Brain microvascular endothelial cell (primary cell): ENCODE data around the gene GPRC6A.

Source experiments
- DNase-seq: peaks from one replicate; pipeline ENCODE4 v3.0.0-alpha.2; 2020
- H3K27ac ChIP-seq: fragments of 250-450 bp; sonication (Bioruptor Pico); 2 replicates; pipeline ENCODE4 v1.5.1; 2020; ENCODE audit warnings: mild to moderate bottlenecking, moderate library complexity
- H3K27me3 ChIP-seq: fragments of 250-450 bp; sonication (Bioruptor Pico); replicated peaks from 2 replicates; pipeline ENCODE4 v1.5.1; 2020; ENCODE audit warnings: mild to moderate bottlenecking
- H3K36me3 ChIP-seq: fragments of 250-450 bp; sonication (Bioruptor Pico); replicated peaks from 2 replicates; pipeline ENCODE4 v1.5.1; 2020; ENCODE audit warnings: mild to moderate bottlenecking
- H3K4me3 ChIP-seq: 2 replicates; pipeline ENCODE4 v1.5.1; 2011; ENCODE audit warnings: low read depth, mild to moderate bottlenecking, control low read depth, low read length, moderate library complexity
- CTCF ChIP-seq: IDR thresholded peaks from 2 replicates; pipeline ENCODE4 v1.5.1; 2011; ENCODE audit warnings: low read depth, mild to moderate bottlenecking, moderate library complexity, low read length, control low read depth, inconsistent platforms; ENCODE audit errors: missing control alignments
- in situ Hi-C: cut with HindIII; loops from 2 replicates; pipeline ENCODE4 v1.10.0; 2017; ENCODE audit warnings: low sequenced_read_pairs, low pct_ligation_motif_present

GPRC6A gene

GRCh38 chr6:116763906-116764628, 64.8 kb downstream of the GPRC6A start:
- TF ChIP-seq CTCF = peak; percentile 41
- in situ Hi-C loops = no loop called here
- DNase-seq = peak; percentile 14
- Histone ChIP-seq H3K27me3 (no peaks in the 10 kb centered on the region), H3K36me3 (no peaks in the 10 kb centered on the region), H3K4me3 (peak overlapping the region; percentile 68), H3K27ac (no peak overlapping the region)

GRCh38 chr6:116763048-116763447, 65.8 kb downstream of the GPRC6A start:
- Histone ChIP-seq H3K27ac (no peak overlapping the region), H3K36me3 (no peaks in the 10 kb centered on the region), H3K27me3 (no peaks in the 10 kb centered on the region), H3K4me3 (no peak overlapping the region)
- no peak for TF ChIP-seq CTCF
- in situ Hi-C loops = no loop called here
- DNase-seq = no peak

DNA sequence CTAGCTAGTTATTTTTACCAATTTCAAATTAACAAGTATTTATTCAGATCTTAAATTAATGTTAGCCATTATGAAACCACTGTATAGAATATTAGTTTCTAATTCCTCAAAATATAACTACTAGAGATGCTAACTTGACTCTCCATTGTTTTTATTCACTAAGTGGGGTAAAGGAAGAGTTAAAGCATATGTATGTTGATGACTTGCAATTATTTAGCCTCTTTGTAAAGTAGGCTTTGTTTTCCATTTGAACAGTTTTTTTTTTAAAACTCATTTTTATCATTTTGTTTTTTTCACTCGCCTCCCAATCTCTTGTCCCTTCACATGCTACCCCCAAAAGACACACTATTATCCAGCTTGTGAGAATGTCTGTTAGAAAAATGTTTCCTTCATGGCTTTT, 66.6 kb downstream of the GPRC6A start:
- H3K36me3 ChIP-seq = no peaks in the 10 kb centered on the region
- DNase-seq = no peak
- H3K4me3 ChIP-seq = no peak overlapping the region
- TF ChIP-seq CTCF = no peak
- H3K27me3 ChIP-seq = no peaks in the 10 kb centered on the region
- in situ Hi-C loops = no loop called here
- H3K27ac ChIP-seq = no peak overlapping the region

DNA sequence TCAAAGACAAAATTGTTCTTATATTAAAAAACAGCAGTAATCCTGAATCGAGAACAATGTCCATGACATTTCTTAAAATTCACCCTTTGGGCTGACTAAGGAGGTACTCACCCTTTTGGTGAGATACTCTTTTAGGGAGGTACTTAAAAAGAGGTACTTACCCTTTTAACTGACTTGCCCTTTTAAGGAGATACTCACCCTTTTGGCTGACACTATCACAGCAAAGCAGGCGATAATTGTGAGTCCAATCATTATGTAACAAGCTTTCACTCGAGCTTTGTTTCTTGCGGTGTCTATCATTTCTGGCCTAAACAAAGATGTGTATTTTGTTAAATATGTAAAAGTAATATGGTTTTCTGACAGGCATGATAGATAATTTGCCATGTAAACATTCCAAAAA, 67.1 kb downstream of the GPRC6A start:
- Histone ChIP-seq H3K4me3 (no peak overlapping the region), H3K36me3 (no peaks in the 10 kb centered on the region), H3K27ac (no peak overlapping the region), H3K27me3 (no peaks in the 10 kb centered on the region)
- DNase-seq = no peak
- TF ChIP-seq CTCF = no peak
- in situ Hi-C loops = no loop called here

DNA sequence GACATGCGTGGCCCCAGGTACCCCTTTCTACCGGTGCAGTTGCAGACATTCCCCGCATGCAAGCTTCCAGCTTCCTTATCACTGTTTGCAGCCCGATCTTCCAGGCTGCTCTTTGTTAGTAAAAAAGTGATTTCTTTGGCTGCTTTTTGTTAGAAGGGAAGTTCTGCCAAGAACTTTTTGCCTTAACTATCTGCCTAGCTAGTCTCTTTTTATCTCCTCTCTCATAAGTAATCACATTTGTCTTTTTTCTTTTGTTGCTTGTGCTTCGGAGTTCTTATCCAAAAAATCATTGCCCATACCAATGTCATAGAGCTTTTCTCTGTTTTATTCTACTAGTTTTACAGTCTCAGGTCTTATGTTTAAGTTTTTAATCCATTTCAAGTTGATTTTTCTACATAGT, 83.7 kb downstream of the GPRC6A start:
- Histone ChIP-seq H3K27ac (no peak overlapping the region), H3K36me3 (no peaks in the 10 kb centered on the region), H3K4me3 (no peak overlapping the region), H3K27me3 (no peaks in the 10 kb centered on the region)
- TF ChIP-seq CTCF = no peak
- no peak for DNase-seq
- in situ Hi-C loops = no loop called here
